Measurements from ENCODE around the gene CFAP45.

Gene CFAP45, protein sequence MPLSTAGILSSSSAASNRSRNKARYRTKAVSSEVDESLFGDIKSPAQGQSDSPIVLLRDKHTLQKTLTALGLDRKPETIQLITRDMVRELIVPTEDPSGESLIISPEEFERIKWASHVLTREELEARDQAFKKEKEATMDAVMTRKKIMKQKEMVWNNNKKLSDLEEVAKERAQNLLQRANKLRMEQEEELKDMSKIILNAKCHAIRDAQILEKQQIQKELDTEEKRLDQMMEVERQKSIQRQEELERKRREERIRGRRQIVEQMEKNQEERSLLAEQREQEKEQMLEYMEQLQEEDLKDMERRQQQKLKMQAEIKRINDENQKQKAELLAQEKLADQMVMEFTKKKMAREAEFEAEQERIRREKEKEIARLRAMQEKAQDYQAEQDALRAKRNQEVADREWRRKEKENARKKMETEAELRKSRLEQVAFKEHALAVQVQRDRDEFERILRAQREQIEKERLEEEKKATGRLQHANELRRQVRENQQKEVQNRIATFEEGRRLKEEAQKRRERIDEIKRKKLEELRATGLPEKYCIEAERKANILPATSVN

DNA sequence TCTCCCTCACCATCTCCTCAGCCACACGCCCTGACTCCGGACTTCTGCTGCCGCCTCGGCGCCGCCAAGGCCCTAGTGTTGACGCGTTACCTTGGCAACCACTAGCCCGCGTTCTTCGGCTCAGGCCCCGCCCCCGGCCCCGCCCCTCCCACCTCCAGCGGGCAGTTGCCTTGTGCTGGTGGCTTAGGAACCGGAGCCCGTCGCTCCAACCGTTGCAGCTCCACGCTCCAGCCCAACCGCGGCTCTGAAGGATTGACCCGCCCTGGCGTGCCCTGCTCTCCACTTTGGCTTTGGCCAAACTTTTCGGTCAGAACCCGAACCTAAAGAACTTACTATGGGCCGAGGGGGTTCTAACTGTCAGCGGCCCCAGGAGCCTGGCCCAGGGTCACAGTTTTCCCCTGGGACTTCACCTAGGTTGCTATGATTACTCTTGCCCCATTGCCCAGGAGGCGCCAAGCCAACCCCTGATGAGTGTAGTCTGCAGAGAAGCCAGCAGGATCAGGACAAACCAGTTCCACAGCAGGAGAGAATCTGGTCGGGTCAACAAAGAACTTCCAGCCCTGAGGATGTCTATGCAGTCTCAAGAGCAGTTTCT, at the start of gene CFAP45:
Gene CFAP45, minus strand, starts transcription at position 80 of the 595 bp plus-strand sequence. Its CDS starts 67 bp downstream, at position 13.
- DNase-seq (ENCODE audit: low read depth) = no peak

DNA sequence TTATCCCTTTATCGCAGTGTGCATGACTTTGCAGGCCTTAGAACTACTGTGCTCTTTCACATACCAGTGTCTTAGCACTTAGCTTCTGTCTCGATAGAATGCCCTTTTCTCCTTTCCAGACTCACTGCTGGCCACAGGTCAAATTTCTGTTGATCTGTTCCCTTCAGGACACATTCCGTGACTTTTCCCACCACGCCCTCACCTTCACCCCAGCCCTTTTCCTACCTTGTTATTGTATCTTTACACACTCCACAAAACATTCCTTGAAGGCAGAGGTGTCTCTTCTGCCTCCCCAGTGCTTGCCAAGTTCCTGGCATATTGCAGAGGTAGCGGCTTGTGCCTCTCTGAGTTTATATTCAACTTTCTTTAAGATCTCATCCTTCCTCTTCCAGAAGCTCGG, 49.2 kb upstream of the CFAP45 start:
- no peak for DNase-seq (ENCODE audit: low read depth)

DNA sequence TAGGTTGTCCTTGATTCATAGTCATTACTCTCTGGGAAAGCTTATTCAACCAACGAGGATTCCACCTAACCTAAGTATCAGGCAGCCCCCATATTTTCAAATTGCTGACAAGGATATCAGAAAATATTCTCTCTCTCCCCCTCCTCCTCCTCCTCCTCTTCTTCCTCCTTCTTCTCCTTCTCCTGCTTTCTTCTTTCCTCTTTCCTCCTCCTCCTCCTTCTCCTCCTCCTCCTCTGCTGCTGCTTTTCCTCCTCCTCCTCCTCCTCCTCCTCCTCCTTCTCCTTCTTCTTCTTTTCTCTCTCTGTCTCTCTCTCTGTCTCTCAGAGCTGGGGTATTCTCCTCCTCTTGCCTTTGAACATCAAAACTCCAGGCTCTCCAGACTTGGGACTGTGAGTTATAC, 48.0 kb upstream of the CFAP45 start:
- no peak for DNase-seq (ENCODE audit: low read depth)

DNA sequence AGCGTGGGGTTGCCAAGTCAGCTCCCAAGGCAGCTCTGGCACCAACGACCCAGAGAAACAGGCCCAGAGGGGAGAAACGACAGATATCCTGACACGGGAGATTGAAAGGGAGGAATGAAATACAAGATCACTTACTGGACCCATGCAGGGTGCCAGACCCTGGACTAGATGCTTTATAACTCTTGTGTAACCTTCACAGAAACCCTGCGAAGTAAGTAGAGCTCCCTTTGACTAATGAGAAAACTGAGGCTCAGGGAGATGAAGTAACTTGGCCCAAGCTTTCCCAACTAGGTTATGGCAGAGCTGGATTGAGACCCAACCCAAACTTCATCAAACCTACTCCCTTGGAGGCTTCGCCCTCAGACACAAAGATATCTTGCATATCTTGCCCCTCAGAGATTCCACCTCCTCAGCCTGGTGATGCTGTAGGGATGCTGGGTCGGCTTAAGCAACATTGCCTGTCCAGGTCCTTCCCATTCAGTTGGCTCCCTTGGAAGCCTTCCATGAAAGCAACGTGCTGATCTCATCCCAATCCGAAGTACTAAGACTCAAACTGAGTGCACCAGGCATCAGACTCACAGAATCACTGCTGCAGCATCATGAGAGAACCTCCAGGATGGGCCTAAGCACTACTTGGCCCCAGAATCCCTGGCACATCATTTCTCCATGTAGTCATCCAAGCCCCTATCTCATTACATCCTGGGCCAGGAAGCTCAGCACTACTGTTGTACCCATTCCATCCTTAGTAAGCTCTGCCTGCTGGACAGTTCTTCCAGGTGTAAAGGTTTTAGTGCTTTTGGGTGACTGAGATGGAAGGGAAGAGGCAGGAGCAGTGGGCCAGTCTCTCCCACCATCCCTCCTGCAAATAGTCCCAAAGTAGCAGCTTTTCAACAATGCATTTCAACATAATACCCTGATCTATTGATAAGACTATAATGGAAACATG, 46.5 kb upstream of the CFAP45 start:
- no peak for DNase-seq (ENCODE audit: low read depth)

DNA sequence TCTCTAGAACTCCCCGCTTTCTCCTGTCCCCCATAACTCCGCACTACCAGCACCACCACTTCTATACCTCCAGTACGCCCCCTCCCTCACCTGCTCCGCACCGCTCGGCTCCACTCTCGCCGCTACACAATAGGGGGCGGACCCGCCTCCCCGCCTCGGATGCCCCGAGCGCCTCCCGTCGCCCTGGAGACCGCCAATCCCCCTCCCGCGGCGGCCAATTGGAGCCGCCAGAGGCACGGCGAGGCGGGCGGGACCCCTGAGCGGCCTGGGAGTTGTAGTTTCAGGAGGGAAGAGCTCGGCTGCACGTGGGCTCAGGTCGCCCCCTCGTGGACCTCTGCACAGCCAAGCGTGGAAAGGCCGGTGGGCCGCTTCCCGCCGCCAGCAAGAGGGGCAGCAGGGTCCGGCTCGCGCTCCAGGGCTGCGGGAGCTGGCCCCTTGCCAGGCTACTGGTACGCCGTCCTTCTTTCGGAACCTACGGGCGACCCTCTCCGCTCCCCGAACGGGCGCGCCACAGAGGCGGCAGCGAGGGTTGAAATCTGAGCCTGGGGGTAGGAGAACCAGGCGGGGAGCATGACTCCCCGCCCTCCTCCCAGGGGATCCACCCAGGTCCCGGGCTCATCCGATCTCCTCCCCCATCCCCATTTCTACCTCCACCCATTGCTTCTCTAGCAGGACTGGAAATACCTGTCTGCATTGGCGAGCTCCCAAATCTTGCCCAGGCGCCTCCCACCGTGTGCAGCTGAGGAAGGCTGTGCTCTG, 45.7 kb upstream of the CFAP45 start, which contains the start of gene IGSF9:
Gene IGSF9, minus strand, starts transcription at position 131 of the 759 bp plus-strand sequence. CDS start 2,159 bp downstream, outside the sequence.
- DNase-seq (ENCODE audit: low read depth) = peak; percentile 67

DNA sequence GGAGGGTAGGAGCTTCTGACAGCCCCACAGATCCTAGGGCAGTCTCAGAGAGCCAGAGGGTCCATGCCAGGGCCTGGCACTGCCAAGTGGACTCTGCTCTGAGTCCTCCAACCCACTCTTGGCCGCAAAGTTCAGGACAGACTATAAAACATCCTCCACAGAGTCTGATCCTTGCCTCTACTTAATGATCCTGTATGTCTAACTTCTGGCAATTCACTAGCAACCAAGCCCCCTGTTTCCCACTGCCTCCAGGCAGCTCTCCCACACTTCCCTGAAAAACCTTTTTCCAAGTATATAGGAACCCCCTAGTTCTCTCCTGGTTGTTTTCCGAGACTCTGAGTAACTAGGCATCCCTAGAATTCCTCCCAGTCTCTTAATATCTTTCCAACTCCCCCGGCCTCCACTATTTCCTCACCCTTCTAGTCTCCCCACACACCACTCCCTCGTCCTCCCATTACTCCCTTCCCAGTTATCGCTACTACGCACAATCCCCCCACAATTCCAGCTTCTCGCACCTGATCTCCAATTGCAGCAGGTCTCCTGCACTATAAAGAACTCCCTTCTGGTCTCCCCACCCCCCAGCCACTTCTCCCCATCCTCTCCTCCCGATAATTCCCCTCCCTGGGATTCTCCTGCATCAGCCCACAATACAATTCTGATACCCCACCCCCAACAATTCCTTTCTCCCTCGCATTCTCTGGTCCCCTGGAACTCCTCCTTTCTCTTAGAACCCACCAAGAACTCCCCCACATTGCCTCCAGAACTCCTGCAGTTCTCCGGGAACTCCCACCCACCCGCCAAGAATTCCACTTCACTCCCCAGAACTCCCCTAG, 44.9 kb upstream of the CFAP45 start:
- no peak for DNase-seq (ENCODE audit: low read depth)

DNA sequence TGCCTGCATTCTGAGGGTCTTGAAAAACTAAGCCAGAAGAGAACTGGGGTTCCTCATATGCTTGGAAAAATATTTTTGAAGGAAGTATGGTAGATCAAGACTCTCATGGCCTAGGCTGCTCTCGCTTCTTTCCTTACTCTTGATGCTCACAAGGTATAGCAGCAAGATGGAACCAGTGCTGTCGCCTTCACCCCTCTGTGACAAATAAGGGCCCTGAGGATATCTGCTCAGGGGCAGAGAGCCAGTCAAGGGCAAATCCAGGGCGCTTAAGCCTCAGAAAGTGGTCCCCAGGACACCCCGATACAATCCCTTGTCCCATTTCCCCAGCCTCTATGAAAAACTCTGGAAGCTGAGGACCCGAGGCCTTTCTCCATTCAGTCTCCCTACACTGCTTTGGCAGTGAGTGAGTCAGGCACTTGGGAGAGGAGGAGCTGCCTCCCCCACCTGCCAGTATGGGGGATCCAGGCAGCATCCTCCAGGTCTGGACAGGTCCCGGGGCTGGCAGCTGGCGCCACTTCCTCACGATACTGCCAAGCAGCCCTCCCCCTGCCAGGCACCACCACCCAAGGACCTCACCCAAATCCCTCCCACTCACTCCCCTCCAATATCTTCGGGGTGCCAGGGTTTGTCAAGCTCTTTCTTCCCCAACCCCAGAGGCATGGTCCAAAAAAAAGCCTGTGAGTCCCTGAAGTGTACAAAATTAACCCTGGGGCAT, 44.1 kb upstream of the CFAP45 start:
- DNase-seq (ENCODE audit: low read depth) = no peak

DNA sequence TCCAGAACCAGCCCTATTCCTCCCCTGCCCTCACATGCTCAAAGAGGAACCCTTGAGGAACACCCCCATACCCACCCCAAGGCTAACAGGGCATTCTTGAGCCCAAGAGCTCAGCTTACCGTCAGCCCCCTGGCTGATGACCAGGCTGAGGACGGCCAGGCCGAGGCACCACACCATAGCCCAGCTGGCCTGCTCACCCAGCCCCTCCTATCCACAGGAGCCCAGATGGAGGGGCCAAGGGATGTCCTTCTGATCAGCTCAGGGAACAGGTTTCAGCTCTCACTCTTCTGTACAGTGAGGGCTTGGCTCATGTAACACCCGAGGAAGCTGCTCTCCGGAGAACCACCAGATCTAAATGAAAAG, 43.3 kb upstream of the CFAP45 start:
- DNase-seq (ENCODE audit: low read depth) = no peak

DNA sequence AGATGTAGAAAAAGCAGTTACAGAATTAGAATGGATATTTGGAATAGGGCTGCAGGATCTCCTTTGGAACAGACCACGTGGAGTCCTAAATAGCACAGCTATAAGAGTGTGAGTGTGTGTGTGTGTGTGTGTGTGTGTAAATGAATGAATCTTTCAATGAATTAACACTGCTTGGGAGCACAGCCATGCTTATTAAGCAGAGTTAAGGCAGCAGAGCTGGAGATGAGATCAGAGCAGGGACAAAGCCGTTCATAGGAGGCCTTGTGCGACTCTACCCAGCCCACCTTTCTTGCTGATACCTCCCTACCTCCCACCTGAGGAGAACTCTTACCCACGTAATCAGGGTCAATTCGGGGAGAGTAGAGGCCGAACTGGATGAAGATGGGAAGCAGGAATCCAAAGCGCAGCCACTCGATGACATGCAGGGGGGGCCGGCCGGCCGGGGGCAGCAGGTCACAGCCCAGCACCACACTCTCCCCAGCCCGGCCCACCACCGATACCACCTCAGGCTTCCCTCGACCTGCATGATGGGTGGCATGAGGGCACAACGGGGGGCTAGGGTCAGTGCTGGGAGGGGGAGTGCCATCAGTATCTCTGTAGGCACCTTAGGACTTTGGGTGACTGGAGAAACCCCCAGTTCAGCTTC, 42.8 kb upstream of the CFAP45 start:
- DNase-seq (ENCODE audit: low read depth) = no peak

DNA sequence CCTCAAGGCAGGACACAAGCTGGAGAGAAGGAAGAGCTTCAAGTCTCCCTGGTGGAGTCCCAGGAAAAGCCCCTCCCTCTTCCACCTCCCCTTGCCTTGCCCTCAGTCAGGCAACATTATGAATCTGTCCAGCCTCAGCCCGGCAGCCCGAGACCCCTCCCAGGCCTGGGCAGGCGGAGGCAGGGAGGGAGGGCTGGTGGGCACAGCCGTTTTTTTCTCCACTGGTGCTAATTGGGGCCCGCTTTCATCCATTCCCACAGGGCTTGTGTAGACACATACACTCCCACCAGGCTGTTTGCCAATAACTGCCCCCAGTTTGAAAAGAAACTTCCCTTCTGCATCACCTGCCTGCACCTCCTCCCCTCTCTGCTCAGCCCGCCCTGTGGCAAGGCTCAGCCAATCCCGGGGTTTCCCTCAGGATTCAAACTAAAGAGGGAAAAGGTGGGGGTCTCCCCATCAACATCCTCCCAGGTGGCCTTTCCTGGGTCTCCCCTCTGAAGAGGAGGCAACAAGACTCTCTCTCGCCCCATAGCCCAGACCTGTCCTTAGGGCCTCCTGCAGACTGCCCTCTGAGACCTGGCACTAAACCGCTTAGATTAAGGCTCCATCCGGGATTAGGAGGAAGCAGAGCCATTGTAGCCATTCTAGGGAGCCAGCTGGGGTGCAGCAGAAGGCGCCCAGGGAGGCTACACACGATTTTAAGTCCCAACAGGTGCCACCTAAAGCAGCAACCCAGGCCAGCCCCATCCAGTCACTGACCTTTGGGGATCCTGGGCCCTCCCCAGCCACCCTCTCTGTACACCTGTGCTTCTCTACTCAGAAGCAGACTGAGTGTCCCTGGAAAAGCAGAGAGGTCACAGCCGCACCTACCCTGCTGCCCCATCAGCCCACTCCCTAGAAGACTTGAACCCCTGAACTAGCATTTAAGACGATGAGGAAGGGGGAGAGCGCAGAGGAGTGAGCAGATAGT, 41.9 kb upstream of the CFAP45 start:
- DNase-seq (ENCODE audit: low read depth) = no peak

DNA sequence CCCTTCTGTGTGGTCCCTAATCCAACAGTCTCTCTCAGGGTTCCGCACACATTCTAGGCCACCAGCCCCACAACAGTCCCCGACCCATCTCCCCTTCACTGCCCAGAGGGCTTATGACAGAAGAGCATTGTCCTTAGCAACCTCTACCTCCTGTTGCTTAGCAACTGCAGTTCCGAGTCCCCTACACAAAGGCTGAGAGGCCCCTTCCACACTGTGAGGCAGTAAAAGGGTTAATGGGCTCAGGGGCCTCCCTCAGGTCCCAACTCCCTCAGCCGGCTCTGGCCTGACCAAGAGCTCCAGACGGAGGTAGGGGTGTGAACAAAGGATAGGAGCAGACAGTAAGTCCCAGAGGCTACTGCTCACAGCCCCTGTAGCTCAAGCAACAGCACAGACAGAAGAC, 41.2 kb upstream of the CFAP45 start:
- no peak for DNase-seq (ENCODE audit: low read depth)

DNA sequence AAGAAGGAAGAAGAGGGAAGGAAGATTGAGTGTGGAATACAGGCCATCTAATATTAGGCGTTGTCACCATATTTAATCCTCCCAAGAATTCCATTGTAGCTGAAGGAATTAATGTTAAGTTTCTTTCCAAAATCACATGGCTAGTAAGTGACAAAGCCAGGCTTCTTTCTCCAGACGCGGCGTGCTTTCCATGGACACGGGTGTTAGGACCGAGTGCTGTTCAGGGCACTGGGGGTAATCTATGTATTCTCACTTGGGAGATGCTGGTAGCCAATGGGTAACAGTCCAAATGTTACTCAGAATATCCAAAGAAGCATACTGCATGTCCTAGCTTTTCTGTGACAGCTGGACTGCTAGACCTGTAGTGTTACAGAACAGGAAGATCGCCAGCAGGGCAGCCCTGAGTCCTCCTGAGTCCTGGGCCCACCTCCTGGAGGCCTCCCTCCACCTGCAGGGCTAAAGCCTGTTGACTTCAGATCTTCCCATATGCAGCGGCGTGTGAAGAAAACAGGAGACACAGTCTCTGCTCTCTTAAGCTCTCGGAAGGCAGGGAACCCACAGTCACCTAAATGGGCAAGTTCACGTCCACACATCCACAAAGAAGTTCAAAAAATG, 40.1 kb upstream of the CFAP45 start:
- DNase-seq (ENCODE audit: low read depth) = no peak

DNA sequence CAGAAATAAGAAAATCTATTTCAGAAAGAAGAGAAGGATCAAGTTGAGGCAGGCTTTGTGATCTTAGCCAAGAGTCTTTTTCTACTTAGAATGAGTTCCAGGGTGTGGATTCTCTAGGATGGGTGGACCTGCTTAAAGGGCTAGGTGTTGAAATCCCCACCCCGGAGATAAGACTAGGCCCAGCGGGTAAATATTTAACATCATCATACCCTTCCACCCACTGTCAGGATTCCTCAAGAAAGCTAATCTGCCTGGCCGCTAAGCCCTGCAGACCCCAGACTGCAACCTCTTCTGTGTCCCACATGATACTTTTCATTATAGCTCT, 39.7 kb upstream of the CFAP45 start:
- DNase-seq (ENCODE audit: low read depth) = no peak

DNA sequence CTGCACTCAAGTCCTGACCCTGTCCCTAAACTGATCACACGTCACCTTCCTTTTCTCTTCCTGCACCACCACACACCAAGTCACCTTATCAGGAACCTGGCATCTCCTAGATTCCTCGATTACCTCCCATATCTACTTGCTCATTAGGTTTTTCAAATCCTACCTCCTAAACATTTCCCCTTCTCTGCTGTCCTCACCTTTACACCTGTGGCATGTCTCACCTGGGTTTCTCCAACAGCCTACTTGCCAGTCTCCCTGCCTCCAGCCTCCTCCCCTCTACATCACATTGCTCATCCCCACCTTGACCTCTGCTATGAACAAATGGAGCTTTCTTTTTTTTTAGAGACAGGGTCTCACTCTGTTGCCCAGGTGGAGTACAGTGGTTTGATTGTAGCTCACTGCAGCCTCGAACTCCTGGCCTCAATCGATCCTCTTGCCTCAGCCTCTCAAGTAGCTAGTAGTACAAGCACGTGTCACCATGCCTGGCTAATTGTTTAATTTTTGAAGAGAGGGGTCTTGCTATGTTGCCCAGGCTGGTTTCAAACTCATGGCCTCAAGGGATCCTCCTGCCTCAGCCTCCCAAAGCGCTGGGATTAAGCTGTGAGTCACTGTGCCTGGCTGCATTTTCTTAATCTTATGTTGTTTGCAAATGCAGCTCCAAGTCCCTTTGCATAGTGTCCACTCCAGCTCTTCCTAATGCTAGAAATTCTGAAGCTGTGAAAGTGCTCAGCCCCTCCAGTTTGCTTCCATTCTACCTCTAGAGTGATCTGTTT, 39.1 kb upstream of the CFAP45 start:
- DNase-seq (ENCODE audit: low read depth) = no peak

DNA sequence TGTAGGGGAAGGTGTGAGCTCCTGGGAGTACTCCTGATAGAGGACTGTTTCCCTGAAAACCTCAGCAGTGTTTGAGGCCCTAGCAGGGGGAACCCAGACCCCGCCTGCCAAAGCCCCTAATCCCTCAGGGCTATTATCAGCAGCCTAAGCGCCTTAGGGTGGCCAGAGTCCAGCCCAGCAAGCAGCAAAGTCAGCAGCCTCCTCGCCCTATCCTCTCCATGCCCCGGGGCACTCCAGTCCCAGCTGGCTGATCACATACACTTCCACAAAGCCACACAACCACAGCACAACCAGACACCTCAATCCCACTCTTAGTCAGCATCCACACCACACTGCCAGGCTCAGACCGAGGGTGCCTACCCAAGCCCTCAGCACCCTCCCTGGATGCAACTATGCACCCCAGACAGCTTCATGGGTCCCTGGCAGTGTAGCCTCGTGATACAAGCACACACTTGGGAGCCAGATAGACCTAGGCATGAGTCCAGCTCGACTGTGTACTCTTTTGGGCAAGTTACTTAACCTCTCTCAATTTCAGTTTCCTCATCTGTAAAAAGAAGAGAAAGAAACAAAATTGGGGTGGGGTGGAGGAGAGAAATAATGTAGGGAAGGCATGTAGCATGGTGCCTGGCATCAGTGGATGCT, 38.4 kb upstream of the CFAP45 start:
- DNase-seq (ENCODE audit: low read depth) = no peak

DNA sequence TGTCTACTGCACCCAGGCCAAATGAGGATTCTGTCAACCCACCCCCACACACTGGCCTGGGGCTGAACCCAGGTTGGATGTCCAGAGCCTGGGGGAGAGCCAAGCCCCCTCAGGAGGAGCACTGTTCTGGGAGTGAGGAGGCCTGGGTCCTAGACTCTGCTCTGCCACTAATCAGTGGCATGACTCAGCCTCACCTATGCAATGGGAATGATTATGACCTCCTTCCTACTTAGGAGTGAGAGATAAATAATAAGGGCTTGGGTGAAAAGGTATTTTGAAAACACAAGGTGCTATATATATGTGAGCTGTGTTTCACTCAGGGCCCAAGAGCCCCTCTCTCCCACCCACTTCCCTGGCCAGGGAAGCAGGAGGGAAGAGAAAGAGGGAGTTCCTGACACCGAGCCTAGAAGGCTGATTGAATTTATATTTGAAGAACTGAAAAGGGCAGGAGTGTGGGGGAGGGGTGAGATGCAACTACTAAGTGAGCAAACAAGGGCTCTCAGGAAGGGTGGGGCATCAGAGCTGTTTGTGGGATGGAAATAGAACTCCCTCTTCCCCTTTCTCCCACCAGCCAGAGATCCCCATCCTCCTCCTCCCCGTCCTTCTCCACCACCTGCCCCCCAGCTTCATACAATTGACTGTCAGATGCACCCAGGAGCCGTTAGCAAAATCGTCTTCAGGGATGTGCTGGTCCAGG, 37.2 kb upstream of the CFAP45 start:
- DNase-seq (ENCODE audit: low read depth) = no peak

All from activated gamma-delta T cell treated with anti-CD3 and anti-CD28 coated beads, Interleukin-2, amount 50 U/mL, for 16 hours (primary cell).